ENCODE measurements around the gene MICAL2.

The MICAL2 gene

GRCh38 chr11:12211331-12212065 lies 101.1 kb downstream of the MICAL2 start:
- no peak for DNase-seq (ENCODE audit: low read depth)

GRCh38 chr11:12212174-12212820 lies 101.9 kb downstream of the MICAL2 start:
- DNase-seq (ENCODE audit: low read depth) = no peak

- no peak for DNase-seq (ENCODE audit: low read depth)
Measured at GRCh38 chr11:12212821-12213185, 102.4 kb downstream of the MICAL2 start.

GRCh38 chr11:12213883-12214282 lies 103.5 kb downstream of the MICAL2 start:
- no peak for DNase-seq (ENCODE audit: low read depth)

GRCh38 chr11:12214751-12215150 lies 104.4 kb downstream of the MICAL2 start:
- no peak for DNase-seq (ENCODE audit: low read depth)

- no peak for DNase-seq (ENCODE audit: low read depth)
Measured at GRCh38 chr11:12215181-12215593, 104.8 kb downstream of the MICAL2 start.

- no peak for DNase-seq (ENCODE audit: low read depth)
Measured at GRCh38 chr11:12216041-12216451, 105.7 kb downstream of the MICAL2 start.

GRCh38 chr11:12216671-12217374 lies 106.4 kb downstream of the MICAL2 start:
- no peak for DNase-seq (ENCODE audit: low read depth)

GRCh38 chr11:12217879-12218278 lies 107.5 kb downstream of the MICAL2 start:
- no peak for DNase-seq (ENCODE audit: low read depth)

- DNase-seq (ENCODE audit: low read depth) = no peak
Measured at GRCh38 chr11:12218909-12219308, 108.5 kb downstream of the MICAL2 start.

GRCh38 chr11:12219757-12220156 lies 109.4 kb downstream of the MICAL2 start:
- DNase-seq (ENCODE audit: low read depth) = peak; percentile 87

GRCh38 chr11:12220305-12220704 lies 109.9 kb downstream of the MICAL2 start:
- DNase-seq (ENCODE audit: low read depth) = no peak

- DNase-seq (ENCODE audit: low read depth) = no peak
Measured at GRCh38 chr11:12221051-12221535, 110.7 kb downstream of the MICAL2 start.

GRCh38 chr11:12222055-12222792 lies 111.8 kb downstream of the MICAL2 start:
- DNase-seq (ENCODE audit: low read depth) = no peak

- no peak for DNase-seq (ENCODE audit: low read depth)
Measured at GRCh38 chr11:12223771-12224536, 113.6 kb downstream of the MICAL2 start.

- peak; percentile 94 for DNase-seq (ENCODE audit: low read depth)
Measured at GRCh38 chr11:12224537-12224893, 114.1 kb downstream of the MICAL2 start.

- DNase-seq (ENCODE audit: low read depth) = no peak
Measured at GRCh38 chr11:12225046-12225739, 114.8 kb downstream of the MICAL2 start.

GRCh38 chr11:12226093-12226492 lies 115.7 kb downstream of the MICAL2 start:
- DNase-seq (ENCODE audit: low read depth) = no peak

GRCh38 chr11:12229450-12230229 lies 119.2 kb downstream of the MICAL2 start:
- DNase-seq (ENCODE audit: low read depth) = no peak

- no peak for DNase-seq (ENCODE audit: low read depth)
Measured at GRCh38 chr11:12232160-12232559, 121.8 kb downstream of the MICAL2 start.

All from HS-27A (cell line).